HCEC 1CT (cell line): ENCODE data around the gene OR2AJ1.
A peak's percentile ranks its signal among the peaks of the same experiment; 100 is the strongest.
"Not testable (repeated sequence)": the region's sequence is repeated elsewhere in the genome, so short reads cannot be mapped to it uniquely, and the experiment has no call there.

Source experiments
- DNase-seq: peaks from one replicate; pipeline ENCODE4 v3.0.0-alpha.2; 2017

The OR2AJ1 gene

GRCh38 chr1:247924868-247925267 lies at the start of gene OR2AJ1:
Gene OR2AJ1 (plus strand): TSS chr1:247924889. CDS start chr1:247933769, 8,880 bp downstream.
- DNase-seq, result peak; percentile 39

- no peak for DNase-seq
Observed at GRCh38 chr1:247883346-247883745, 41.3 kb upstream of the OR2AJ1 start.

- DNase-seq, result no peak
Observed at GRCh38 chr1:247884797-247885413, 39.8 kb upstream of the OR2AJ1 start.

GRCh38 chr1:247895163-247895637 lies 29.5 kb upstream of the OR2AJ1 start, which contains the start of gene OR2W3:
Gene OR2W3 (plus strand): TSS chr1:247895587. CDS start chr1:247895587, 0 bp downstream.
- DNase-seq, result no peak

GRCh38 chr1:247895976-247896375 lies 28.7 kb upstream of the OR2AJ1 start:
- DNase-seq, result no peak

GRCh38 chr1:247904122-247904521 lies 20.6 kb upstream of the OR2AJ1 start:
- DNase-seq, result no peak

GRCh38 chr1:247905181-247905580 lies 19.5 kb upstream of the OR2AJ1 start:
- no peak for DNase-seq

GRCh38 chr1:247905910-247906503 lies 18.7 kb upstream of the OR2AJ1 start:
- DNase-seq, result no peak

GRCh38 chr1:247906504-247907047 lies 18.1 kb upstream of the OR2AJ1 start:
- DNase-seq, result peak; percentile 84

GRCh38 chr1:247908766-247909165 lies 15.9 kb upstream of the OR2AJ1 start:
- DNase-seq, result no peak

GRCh38 chr1:247913786-247914185 lies 10.9 kb upstream of the OR2AJ1 start:
- DNase-seq, result no peak

- peak; percentile 8 for DNase-seq
Observed at GRCh38 chr1:247914941-247915662, 9.6 kb upstream of the OR2AJ1 start.

- DNase-seq, result no peak
Observed at GRCh38 chr1:247919952-247920351, 4.7 kb upstream of the OR2AJ1 start, which contains the start of gene OR2T8. Gene OR2T8 (plus strand): TSS chr1:247920252. CDS start chr1:247921018, 766 bp downstream.

- no peak for DNase-seq
Observed at GRCh38 chr1:247923941-247924340, 748 bp upstream of the OR2AJ1 start.

- no peak for DNase-seq
Observed at GRCh38 chr1:247933989-247934388, 9.3 kb downstream of the OR2AJ1 start.

GRCh38 chr1:247935781-247936180 lies 11.1 kb downstream of the OR2AJ1 start:
- DNase-seq, result no peak

- DNase-seq, result no peak
Observed at GRCh38 chr1:247936415-247936814, 11.7 kb downstream of the OR2AJ1 start.

GRCh38 chr1:247936965-247937734 lies 12.5 kb downstream of the OR2AJ1 start:
- not testable (repeated sequence) for DNase-seq

- no peak for DNase-seq
Observed at GRCh38 chr1:247942624-247943023, 17.9 kb downstream of the OR2AJ1 start.

- DNase-seq, result no peak
Observed at GRCh38 chr1:247948558-247948957, 23.9 kb downstream of the OR2AJ1 start, which contains the start of gene OR2L8. Gene OR2L8 (plus strand): TSS chr1:247948858. CDS start chr1:247948858, 0 bp downstream.

- no peak for DNase-seq
Observed at GRCh38 chr1:247953408-247953807, 28.7 kb downstream of the OR2AJ1 start.

- DNase-seq, result no peak
Observed at GRCh38 chr1:247961791-247962190, 37.1 kb downstream of the OR2AJ1 start.
